ENCODE data around the gene OCSTAMP. TPM values are rescaled to one million over a fixed set of nuclear protein-coding genes. Genes with fewer than 3 reads are reported as not detected.

Gene OCSTAMP
- polyA plus RNA-seq, 2 donors = not detected

DNA sequence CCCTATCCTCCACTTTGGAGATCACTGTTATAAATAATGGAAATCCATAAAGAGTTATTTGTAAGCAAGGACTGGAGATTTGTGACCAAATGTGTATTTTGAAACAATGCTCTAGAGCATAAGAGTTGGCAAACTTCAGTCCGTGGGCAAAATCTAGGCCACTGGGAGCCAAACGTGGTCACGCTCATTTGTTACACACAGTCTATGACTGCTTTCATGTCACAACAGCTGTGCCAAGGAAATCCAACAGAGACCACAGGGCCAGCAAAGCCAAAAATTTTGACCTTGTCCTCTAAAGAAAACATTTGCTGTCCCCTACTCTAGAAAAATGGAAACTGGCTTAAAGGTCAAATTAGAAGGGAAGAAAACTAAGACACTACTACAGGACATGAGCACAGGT lies 44.9 kb downstream of the OCSTAMP start:
- no peaks in the 10 kb centered on the region for H3K4me1 ChIP-seq (ENCODE audit: control insufficient read depth in 2 of 2, insufficient read depth in 2 of 2, low read length in 1 of 2)
- WGBS, 2 donors = 91 to 93% methylated on average over 3 of the region's 3 CpGs
- no peaks in the 10 kb centered on the region for H3K36me3 ChIP-seq (ENCODE audit: control insufficient read depth in 2 of 2, insufficient read depth in 2 of 2, low read length in 1 of 2)
- H3K9me3 ChIP-seq (ENCODE audit: control insufficient read depth in 2 of 2, insufficient read depth in 1 of 2, low read depth in 1 of 2, low read length in 1 of 2) = peaks cover 3 to 5% of the 10 kb centered on the region in 2 donors
- no peak overlapping the region for H3K4me3 ChIP-seq (ENCODE audit: low read depth in 1 of 2, low read length in 2 of 2)
- no peak overlapping the region for H3K27ac ChIP-seq (ENCODE audit: low read depth in 2 of 2, low read length in 1 of 2)
- H3K27me3 ChIP-seq (ENCODE audit: control insufficient read depth in 1 of 2, insufficient read depth in 2 of 2, low read length in 2 of 2) = no peaks in the 10 kb centered on the region

DNA sequence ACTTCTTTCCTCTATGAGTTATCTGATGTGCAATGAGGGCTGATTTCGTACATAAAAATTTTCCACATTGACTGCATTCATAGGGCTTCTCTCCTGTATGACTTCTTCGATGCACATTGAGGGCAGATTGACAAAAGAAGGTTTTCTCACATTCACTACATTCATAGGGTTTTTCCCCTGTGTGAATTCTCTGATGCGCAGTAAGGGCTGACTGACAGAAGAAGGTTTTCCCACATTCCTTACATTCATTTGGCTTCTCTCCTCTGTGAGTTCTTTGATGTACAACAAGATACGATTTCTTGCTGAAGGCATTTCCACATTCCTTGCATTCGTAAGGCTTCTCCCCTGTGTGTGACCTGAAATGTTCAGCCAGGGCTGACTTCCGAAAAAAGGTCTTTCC lies 48.5 kb downstream of the OCSTAMP start:
- Histone ChIP-seq H3K27me3 (ENCODE audit: control insufficient read depth in 1 of 2, insufficient read depth in 2 of 2, low read length in 2 of 2) (no peaks in the 10 kb centered on the region), H3K4me1 (ENCODE audit: control insufficient read depth in 2 of 2, insufficient read depth in 2 of 2, low read length in 1 of 2) (no peaks in the 10 kb centered on the region), H3K4me3 (ENCODE audit: low read depth in 1 of 2, low read length in 2 of 2) (no peak overlapping the region), H3K27ac (ENCODE audit: low read depth in 2 of 2, low read length in 1 of 2) (no peak overlapping the region), H3K36me3 (ENCODE audit: control insufficient read depth in 2 of 2, insufficient read depth in 2 of 2, low read length in 1 of 2) (no peaks in the 10 kb centered on the region), H3K9me3 (ENCODE audit: control insufficient read depth in 2 of 2, insufficient read depth in 1 of 2, low read depth in 1 of 2, low read length in 1 of 2) (peaks cover 3 to 7% of the 10 kb centered on the region in 2 donors)
- 91 to 92% methylated on average over 6 of the region's 6 CpGs for WGBS, 2 donors

GRCh38 chr20:46501337-46501942 lies 49.0 kb downstream of the OCSTAMP start:
- WGBS, 2 donors = 94 to 97% methylated on average over 5 of the region's 5 CpGs
- H3K9me3 ChIP-seq (ENCODE audit: control insufficient read depth in 2 of 2, insufficient read depth in 1 of 2, low read depth in 1 of 2, low read length in 1 of 2) = peaks cover 5 to 7% of the 10 kb centered on the region in 2 donors
- H3K4me1 ChIP-seq (ENCODE audit: control insufficient read depth in 2 of 2, insufficient read depth in 2 of 2, low read length in 1 of 2) = no peaks in the 10 kb centered on the region
- no peak overlapping the region for H3K4me3 ChIP-seq (ENCODE audit: low read depth in 1 of 2, low read length in 2 of 2)
- H3K27ac ChIP-seq (ENCODE audit: low read depth in 2 of 2, low read length in 1 of 2) = no peak overlapping the region
- no peaks in the 10 kb centered on the region for H3K36me3 ChIP-seq (ENCODE audit: control insufficient read depth in 2 of 2, insufficient read depth in 2 of 2, low read length in 1 of 2)
- H3K27me3 ChIP-seq (ENCODE audit: control insufficient read depth in 1 of 2, insufficient read depth in 2 of 2, low read length in 2 of 2) = no peaks in the 10 kb centered on the region

- Histone ChIP-seq H3K27ac (ENCODE audit: low read depth in 2 of 2, low read length in 1 of 2) (no peak overlapping the region), H3K27me3 (ENCODE audit: control insufficient read depth in 1 of 2, insufficient read depth in 2 of 2, low read length in 2 of 2) (no peaks in the 10 kb centered on the region), H3K4me3 (ENCODE audit: low read depth in 1 of 2, low read length in 2 of 2) (no peak overlapping the region), H3K9me3 (ENCODE audit: control insufficient read depth in 2 of 2, insufficient read depth in 1 of 2, low read depth in 1 of 2, low read length in 1 of 2) (peaks cover 2 to 4% of the 10 kb centered on the region in 2 donors), H3K36me3 (ENCODE audit: control insufficient read depth in 2 of 2, insufficient read depth in 2 of 2, low read length in 1 of 2) (no peaks in the 10 kb centered on the region), H3K4me1 (ENCODE audit: control insufficient read depth in 2 of 2, insufficient read depth in 2 of 2, low read length in 1 of 2) (no peaks in the 10 kb centered on the region)
- WGBS, 2 donors = 72 to 73% methylated on average over 4 of the region's 4 CpGs
Measured at GRCh38 chr20:46494077-46494476, 56.4 kb downstream of the OCSTAMP start.

DNA sequence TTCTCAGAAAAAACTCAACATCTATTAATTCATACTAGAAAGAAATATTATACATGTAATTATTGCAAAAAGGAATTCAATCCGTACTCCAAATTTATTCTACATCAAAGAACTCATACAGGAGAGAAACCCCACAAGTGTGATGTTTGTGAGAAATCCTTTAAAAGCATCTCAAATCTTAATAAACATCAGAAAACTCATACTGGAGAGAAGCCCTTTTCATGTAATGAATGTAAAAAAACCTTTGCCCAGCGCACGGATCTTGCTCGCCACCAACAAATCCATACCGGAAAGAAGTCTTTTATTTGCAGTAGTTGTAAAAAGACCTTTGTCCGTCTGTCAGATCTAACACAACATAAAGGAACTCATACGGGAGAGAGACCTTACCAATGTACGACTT lies 59.1 kb downstream of the OCSTAMP start:
- H3K4me3 ChIP-seq (ENCODE audit: low read depth in 1 of 2, low read length in 2 of 2) = no peak overlapping the region
- no peaks in the 10 kb centered on the region for H3K27me3 ChIP-seq (ENCODE audit: control insufficient read depth in 1 of 2, insufficient read depth in 2 of 2, low read length in 2 of 2)
- H3K4me1 ChIP-seq (ENCODE audit: control insufficient read depth in 2 of 2, insufficient read depth in 2 of 2, low read length in 1 of 2) = no peaks in the 10 kb centered on the region
- WGBS, 2 donors = 88 to 89% methylated on average over 8 of the region's 8 CpGs
- H3K9me3 ChIP-seq (ENCODE audit: control insufficient read depth in 2 of 2, insufficient read depth in 1 of 2, low read depth in 1 of 2, low read length in 1 of 2) = peaks cover 0 to under 1% of the 10 kb centered on the region in 2 donors
- H3K27ac ChIP-seq (ENCODE audit: low read depth in 2 of 2, low read length in 1 of 2) = no peak overlapping the region
- H3K36me3 ChIP-seq (ENCODE audit: control insufficient read depth in 2 of 2, insufficient read depth in 2 of 2, low read length in 1 of 2) = no peaks in the 10 kb centered on the region

Other genes starting within 250 kb of the OCSTAMP start
- under 1 TPM; 0.55 to 0.86 TPM for gene CDH22, start 242.2 kb downstream of the OCSTAMP start, polyA plus RNA-seq
- gene ELMO2, start 144.0 kb downstream of the OCSTAMP start, polyA plus RNA-seq = 10 to 100 TPM; 25.3 to 31.1 TPM
- 1 to 10 TPM in 1 of 2 donors, under 1 TPM in 1; 0.46 to 1.8 TPM for gene ZNF334, start 37.1 kb downstream of the OCSTAMP start, polyA plus RNA-seq
- under 1 TPM; 0.22 to 0.45 TPM for gene SLC13A3, start 100.8 kb upstream of the OCSTAMP start, polyA plus RNA-seq
- gene TP53RK, start 138.8 kb upstream of the OCSTAMP start, polyA plus RNA-seq = 1 to 10 TPM; 8.0 to 9.9 TPM
- 1 to 10 TPM; 2.6 to 5.4 TPM for gene SLC2A10, start 159.0 kb upstream of the OCSTAMP start, polyA plus RNA-seq

Measured in esophagus (tissue), 2 donors.